Mesenchymal stem cell (in vitro differentiated cells and primary cell): ENCODE measurements around the gene PTBP2.

Experiments
- DNase-seq: peaks from one replicate; pipeline ENCODE4 v3.0.0-alpha.2; 2013
- H2AFZ ChIP-seq: one replicate; pipeline ENCODE4 v1.6.1; 2013; ENCODE audit warnings: low read depth, mild to moderate bottlenecking, control low read depth, inconsistent platforms, low read length, moderate library complexity
- H2AK5ac ChIP-seq: 2 replicates; pipeline ENCODE4 v1.6.1; 2013; ENCODE audit warnings: low read length, moderate library complexity, mild to moderate bottlenecking, inconsistent platforms; ENCODE audit not compliant: severe bottlenecking
- H2BK120ac ChIP-seq: one replicate; pipeline ENCODE4 v1.6.1; 2013; ENCODE audit warnings: low read depth, mild to moderate bottlenecking, inconsistent platforms, low read length, moderate library complexity
- H2BK12ac ChIP-seq, 2 experiments: one replicate each; pipeline ENCODE4 v1.6.1; 2013; ENCODE audit warnings: inconsistent platforms in 2 of 2, low read length in 2 of 2, mild to moderate bottlenecking in 2 of 2, moderate library complexity in 2 of 2, control low read depth in 1 of 2
- H2BK15ac ChIP-seq: one replicate; pipeline ENCODE4 v1.6.1; 2013; ENCODE audit warnings: mild to moderate bottlenecking, low read depth, inconsistent platforms; ENCODE audit not compliant: poor library complexity, severe bottlenecking
- H2BK5ac ChIP-seq: 2 replicates; pipeline ENCODE4 v1.6.1; 2013; ENCODE audit warnings: low read depth, mild to moderate bottlenecking, low read length, control low read depth, inconsistent platforms; ENCODE audit not compliant: poor library complexity, severe bottlenecking
- H3K14ac ChIP-seq, 2 experiments: one replicate each; pipeline ENCODE4 v1.6.1; 2013; ENCODE audit warnings: inconsistent platforms in 2 of 2, low read length in 2 of 2, control low read depth in 1 of 2, mild to moderate bottlenecking in 1 of 2, moderate library complexity in 1 of 2
- H3K18ac ChIP-seq, 2 experiments: one replicate each; pipeline ENCODE4 v1.6.1; 2013; ENCODE audit warnings: inconsistent platforms in 2 of 2, low read length in 2 of 2, control low read depth in 1 of 2, low read depth in 1 of 2, mild to moderate bottlenecking in 1 of 2
- H3K23ac ChIP-seq, 2 experiments: one replicate each; pipeline ENCODE4 v1.6.1; 2013; ENCODE audit warnings: inconsistent platforms in 2 of 2, low read length in 2 of 2, mild to moderate bottlenecking in 2 of 2, moderate library complexity in 2 of 2, control low read depth in 1 of 2
- H3K27ac ChIP-seq: 2 replicates; pipeline ENCODE4 v1.5.1; 2013; ENCODE audit warnings: mild to moderate bottlenecking, moderate library complexity, low read length, control low read depth, inconsistent platforms; ENCODE audit not compliant: poor library complexity, severe bottlenecking
- H3K27me3 ChIP-seq, 2 experiments: 2 replicates each; pipeline versions ENCODE4 v1.6.1 to v1.7.0; 2013; ENCODE audit warnings: low read length in 2 of 2, mild to moderate bottlenecking in 2 of 2, moderate library complexity in 2 of 2, control low read depth in 1 of 2, inconsistent platforms in 1 of 2; ENCODE audit not compliant: control insufficient read depth in 1 of 2, insufficient read depth in 1 of 2
- H3K36me3 ChIP-seq, 2 experiments: 2 replicates each; pipeline versions ENCODE4 v1.6.1 to v1.7.0; 2013; ENCODE audit warnings: low read length in 2 of 2, control low read depth in 1 of 2, inconsistent platforms in 1 of 2, low read depth in 1 of 2, mild to moderate bottlenecking in 1 of 2; ENCODE audit not compliant: insufficient read depth in 2 of 2, control insufficient read depth in 1 of 2
- H3K4ac ChIP-seq, 2 experiments: one replicate each; pipeline ENCODE4 v1.6.1; 2013; ENCODE audit warnings: inconsistent platforms in 2 of 2, low read length in 2 of 2, mild to moderate bottlenecking in 2 of 2, moderate library complexity in 2 of 2, control low read depth in 1 of 2, low read depth in 1 of 2
- H3K4me1 ChIP-seq: 2 replicates; pipeline ENCODE4 v1.6.1; 2013; ENCODE audit warnings: low read depth, low read length, control low read depth; ENCODE audit not compliant: control insufficient read depth, insufficient read depth
- H3K4me2 ChIP-seq: 2 replicates; pipeline ENCODE4 v1.6.1; 2013; ENCODE audit warnings: low read length, mild to moderate bottlenecking, inconsistent platforms; ENCODE audit not compliant: poor library complexity, severe bottlenecking
- H3K4me3 ChIP-seq, 2 experiments: 2 replicates each; pipeline versions ENCODE4 v1.5.1 to v1.7.0; 2013; ENCODE audit warnings: low read length in 2 of 2, mild to moderate bottlenecking in 2 of 2, control low read depth in 1 of 2, low read depth in 1 of 2; ENCODE audit not compliant: insufficient read depth in 1 of 2
- H3K79me1 ChIP-seq: replicated peaks from 2 replicates; pipeline ENCODE4 v1.6.1; 2013; ENCODE audit warnings: mild to moderate bottlenecking, control low read depth, low read length, inconsistent platforms; ENCODE audit not compliant: poor library complexity, severe bottlenecking
- H3K9ac ChIP-seq: 2 replicates; pipeline ENCODE4 v1.7.0; 2013; ENCODE audit warnings: mild to moderate bottlenecking, low read length, moderate library complexity
- H3K9me3 ChIP-seq: 2 replicates; pipeline ENCODE4 v1.7.0; 2013; ENCODE audit warnings: mild to moderate bottlenecking, low read length; ENCODE audit not compliant: control insufficient read depth
- H4K8ac ChIP-seq: one replicate; pipeline ENCODE4 v1.6.1; 2013; ENCODE audit warnings: inconsistent platforms, mild to moderate bottlenecking, low read length, moderate library complexity
- H4K91ac ChIP-seq: one replicate; pipeline ENCODE4 v1.6.1; 2013; ENCODE audit warnings: mild to moderate bottlenecking, low read length, inconsistent platforms
- WGBS: methylation state at CpG from one replicate; pipeline ENCODE4 v1.1.7; 2013; ENCODE audit warnings: mixed read lengths; 5-methylcytosine and 5-hydroxymethylcytosine counted together

The PTBP2 gene

DNA sequence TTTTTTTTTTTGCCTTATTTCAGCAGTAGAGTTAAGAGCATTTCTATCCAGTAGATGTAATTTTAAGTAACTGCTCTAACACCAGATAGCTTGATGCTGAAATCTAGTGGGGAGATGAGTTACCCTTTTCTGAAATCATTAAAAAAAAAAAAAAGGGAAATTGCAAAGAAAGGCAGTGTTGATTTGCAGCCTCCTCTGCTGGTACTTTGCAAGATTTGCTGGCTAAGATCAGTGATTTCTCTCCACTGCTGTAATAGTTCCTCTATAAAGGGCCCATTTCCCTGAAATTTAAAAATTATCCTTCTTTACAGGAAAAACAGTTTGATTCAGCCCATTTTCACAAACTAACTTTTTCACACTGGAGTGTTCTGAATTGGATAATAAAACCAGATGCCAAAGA lies 120.6 kb downstream of the PTBP2 start:
- H3K4ac ChIP-seq: no peak overlapping the region
- H2BK5ac ChIP-seq: no peak overlapping the region
- H3K79me1 ChIP-seq: no peaks in the 10 kb centered on the region
- no peak overlapping the region for H3K4me2 ChIP-seq
- no peak overlapping the region for H4K8ac ChIP-seq
- no peak overlapping the region for H3K4me3 ChIP-seq
- H2BK12ac ChIP-seq: no peak overlapping the region
- no peak overlapping the region for H2BK15ac ChIP-seq
- no peak overlapping the region for H3K18ac ChIP-seq
- H4K91ac ChIP-seq: no peak overlapping the region
- H3K27me3 ChIP-seq: no peaks in the 10 kb centered on the region
- no peak overlapping the region for H3K23ac ChIP-seq
- H2BK120ac ChIP-seq: no peak overlapping the region
- H3K14ac ChIP-seq: no peak overlapping the region
- no peak overlapping the region for H2AFZ ChIP-seq
- no peaks in the 10 kb centered on the region for H3K36me3 ChIP-seq
- no peak overlapping the region for H3K9ac ChIP-seq
- H3K27ac ChIP-seq: no peak overlapping the region
- no peak for DNase-seq
- no peaks in the 10 kb centered on the region for H3K4me1 ChIP-seq
- H2AK5ac ChIP-seq: no peak overlapping the region
- no peaks in the 10 kb centered on the region for H3K9me3 ChIP-seq

DNA sequence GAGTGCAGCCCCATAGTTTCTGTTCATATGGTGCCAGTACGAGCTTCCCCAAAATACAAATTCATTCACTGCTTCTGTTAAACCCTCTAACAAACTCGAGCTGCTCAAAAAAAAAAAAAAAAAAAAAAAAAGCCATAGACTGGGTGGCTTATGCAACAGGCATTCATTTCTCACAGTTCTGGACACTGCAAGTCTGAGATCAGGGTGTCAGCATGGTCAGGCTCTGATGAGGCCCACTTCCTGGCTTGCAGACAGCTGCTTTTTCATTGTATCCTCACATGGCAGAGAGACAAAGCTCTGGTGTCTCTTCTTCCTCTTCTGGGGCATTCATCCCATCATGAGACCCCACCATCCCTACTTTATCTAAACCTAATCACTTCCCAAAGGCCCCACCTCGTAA lies 121.6 kb downstream of the PTBP2 start:
- H3K27me3 ChIP-seq: no peaks in the 10 kb centered on the region
- peak; percentile 76 for DNase-seq
- no peak overlapping the region for H4K91ac ChIP-seq
- H3K27ac ChIP-seq: no peak overlapping the region
- no peak overlapping the region for H2BK5ac ChIP-seq
- no peaks in the 10 kb centered on the region for H3K79me1 ChIP-seq
- H3K14ac ChIP-seq: no peak overlapping the region
- no peak overlapping the region for H3K23ac ChIP-seq
- H3K4me1 ChIP-seq: no peaks in the 10 kb centered on the region
- no peaks in the 10 kb centered on the region for H3K36me3 ChIP-seq
- WGBS: 70% methylated on average over 3 of the region's 3 CpGs
- H3K9ac ChIP-seq: peak overlapping the region; percentile 56
- H4K8ac ChIP-seq: peak overlapping the region; percentile 40
- H2AFZ ChIP-seq: no peak overlapping the region
- H2BK15ac ChIP-seq: no peak overlapping the region
- peak overlapping the region; percentile 71 for H2BK120ac ChIP-seq
- peak overlapping the region in 1 of 2 experiments; percentile 6 for H3K18ac ChIP-seq
- no peaks in the 10 kb centered on the region for H3K9me3 ChIP-seq
- H3K4ac ChIP-seq: peak overlapping the region in 1 of 2 experiments; percentile 59
- no peak overlapping the region for H2AK5ac ChIP-seq
- no peak overlapping the region for H3K4me3 ChIP-seq
- no peak overlapping the region for H3K4me2 ChIP-seq
- H2BK12ac ChIP-seq: peak overlapping the region in 1 of 2 experiments; percentile 4

DNA sequence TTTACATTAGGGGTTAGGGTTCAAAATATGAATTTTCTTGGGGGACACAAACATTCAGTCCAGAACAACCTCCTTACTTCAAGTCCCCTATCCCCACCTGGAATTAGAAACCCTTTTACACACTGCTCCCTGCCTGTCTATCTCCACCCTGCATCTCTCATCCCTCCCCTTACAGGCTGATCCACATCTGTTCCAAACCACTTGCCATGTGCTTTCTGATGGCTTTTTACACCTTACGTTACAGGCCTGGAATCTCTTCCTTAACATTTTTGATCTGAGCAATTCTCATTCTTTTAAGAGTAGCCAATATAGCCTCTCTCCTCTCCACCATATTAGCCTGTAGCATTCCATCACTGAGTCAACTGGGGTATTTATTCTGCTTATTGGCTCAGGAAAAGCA lies 122.0 kb downstream of the PTBP2 start:
- Histone ChIP-seq H2AK5ac (no peak overlapping the region), H2BK12ac (peak overlapping the region in 1 of 2 experiments; percentile 52), H2AFZ (no peak overlapping the region), H3K27me3 (no peaks in the 10 kb centered on the region), H2BK15ac (no peak overlapping the region), H3K9me3 (no peaks in the 10 kb centered on the region), H2BK5ac (no peak overlapping the region), H3K9ac (peak overlapping the region; percentile 56), H4K8ac (peak overlapping the region; percentile 40), H3K18ac (peak overlapping the region; percentile 6 to 69), H3K4me3 (no peak overlapping the region), H3K14ac (no peak overlapping the region), H3K27ac (no peak overlapping the region), H3K36me3 (no peaks in the 10 kb centered on the region), H3K4me1 (no peaks in the 10 kb centered on the region), H3K79me1 (no peaks in the 10 kb centered on the region), H3K4ac (peak overlapping the region in 1 of 2 experiments; percentile 2), H4K91ac (peak overlapping the region; percentile 78), H2BK120ac (peak overlapping the region; percentile 71), H3K23ac (no peak overlapping the region), H3K4me2 (no peak overlapping the region)
- DNase-seq: no peak
- 95% methylated on average over 1 of the region's 1 CpG for WGBS

DNA sequence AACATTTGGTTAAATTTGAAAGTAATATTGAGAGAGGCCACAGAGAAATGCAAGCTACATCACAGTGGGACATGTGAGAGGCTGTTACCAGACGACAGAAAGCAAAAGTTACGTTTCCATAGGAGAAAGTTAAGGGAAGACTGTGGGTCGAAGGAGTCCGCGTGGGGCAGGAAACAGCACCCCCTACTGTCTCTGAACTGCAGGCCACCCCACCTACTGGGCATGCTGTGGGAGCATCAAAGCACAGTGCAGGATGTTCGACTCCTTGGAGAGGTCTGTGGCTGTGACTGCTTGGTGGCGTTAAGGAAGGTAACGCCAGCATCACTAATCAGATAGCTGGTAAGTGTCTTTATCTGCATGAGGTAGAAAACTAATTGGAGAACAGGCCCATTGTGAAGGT lies 123.9 kb downstream of the PTBP2 start:
- peak overlapping the region in 1 of 2 experiments; percentile 67 for H3K18ac ChIP-seq
- H3K36me3 ChIP-seq: no peaks in the 10 kb centered on the region

More for the DNA sequence above, 123.9 kb downstream of the PTBP2 start:
- H2BK120ac ChIP-seq: no peak overlapping the region
- H3K27me3 ChIP-seq: no peaks in the 10 kb centered on the region
- no peaks in the 10 kb centered on the region for H3K79me1 ChIP-seq
- H3K4ac ChIP-seq: no peak overlapping the region
- peak overlapping the region; percentile 7 for H4K8ac ChIP-seq
- H2AFZ ChIP-seq: no peak overlapping the region
- H2BK15ac ChIP-seq: no peak overlapping the region
- H3K4me2 ChIP-seq: no peak overlapping the region
- WGBS: 68% methylated on average over 6 of the region's 8 CpGs
- H3K9ac ChIP-seq: no peak overlapping the region
- no peak overlapping the region for H2AK5ac ChIP-seq
- no peak overlapping the region for H3K4me3 ChIP-seq
- H2BK12ac ChIP-seq: peak overlapping the region in 1 of 2 experiments; percentile 15
- H3K4me1 ChIP-seq: no peaks in the 10 kb centered on the region
- peak overlapping the region; percentile 18 for H4K91ac ChIP-seq
- H3K23ac ChIP-seq: no peak overlapping the region
- no peak overlapping the region for H2BK5ac ChIP-seq
- H3K14ac ChIP-seq: no peak overlapping the region
- DNase-seq: peak; percentile 17
- H3K27ac ChIP-seq: no peak overlapping the region
- H3K9me3 ChIP-seq: no peaks in the 10 kb centered on the region
